Nephron (organoid): ENCODE measurements around the gene TCF12.

ENCODE experiments used
- H3K27ac Mint-ChIP-seq, 3 experiments: 2 replicates each; pipeline ENCODE4 v1.8.0; 2020; ENCODE audit warnings: mixed read lengths in 3 of 3, mild to moderate bottlenecking in 2 of 3, moderate library complexity in 1 of 3
- H3K27me3 Mint-ChIP-seq: 2 replicates; pipeline ENCODE4 v1.8.0; 2021; ENCODE audit warnings: low read depth, mild to moderate bottlenecking, moderate library complexity, mixed read lengths
- H3K36me3 Mint-ChIP-seq: 2 replicates; pipeline ENCODE4 v1.8.0; 2020; ENCODE audit warnings: low read depth, mixed read lengths
- H3K4me1 Mint-ChIP-seq: 2 replicates; pipeline ENCODE4 v1.8.0; 2020; ENCODE audit warnings: mixed read lengths
- H3K4me3 Mint-ChIP-seq, 3 experiments: 2 replicates each; pipeline ENCODE4 v1.8.0; 2020; ENCODE audit warnings: mild to moderate bottlenecking in 3 of 3, mixed read lengths in 3 of 3, moderate library complexity in 2 of 3
- H3K9me3 Mint-ChIP-seq: 2 replicates; pipeline ENCODE4 v1.8.0; 2020; ENCODE audit warnings: mixed read lengths
- CTCF ChIP-seq, 3 experiments: fragments of 200-600 bp; sonication (generic); IDR thresholded peaks; one replicate each; pipeline ENCODE4 v1.5.0; 2021; ENCODE audit warnings: antibody characterized with exemption in 3 of 3; ENCODE audit not compliant: unreplicated experiment in 3 of 3

Gene TCF12

DNA sequence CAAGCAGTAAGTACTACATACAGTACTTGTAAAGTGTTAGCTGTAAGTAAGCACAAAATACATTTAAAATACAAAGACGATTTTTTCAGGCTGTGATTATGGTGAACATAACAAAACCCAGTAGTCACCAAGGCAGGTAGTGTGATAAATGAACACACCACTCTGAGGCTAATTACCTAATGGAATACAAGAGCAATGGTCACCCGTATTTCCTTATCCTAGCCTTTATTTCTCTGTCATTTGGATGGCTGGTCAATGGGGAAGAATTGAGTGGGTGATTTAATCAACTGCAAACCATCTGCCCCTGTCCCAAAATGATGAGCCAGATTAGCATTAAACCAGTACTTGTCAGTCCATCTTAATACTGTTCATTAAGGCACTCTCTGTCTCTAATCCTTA lies 368.7 kb downstream of the TCF12 start:
- H3K4me1 Mint-ChIP-seq, result peaks cover 4% of the 10 kb centered on the region
- H3K9me3 Mint-ChIP-seq, result no peaks in the 10 kb centered on the region
- no peak overlapping the region for H3K27ac Mint-ChIP-seq
- H3K36me3 Mint-ChIP-seq, result peaks cover 93% of the 10 kb centered on the region
- H3K4me3 Mint-ChIP-seq, result no peak overlapping the region
- no peak for TF ChIP-seq CTCF (IDR thresholded peaks at IDR 0.05; ENCODE audit: unreplicated experiment in 3 of 3)
- H3K27me3 Mint-ChIP-seq, result no peaks in the 10 kb centered on the region

- no peak overlapping the region for H3K27ac Mint-ChIP-seq
- no peaks in the 10 kb centered on the region for H3K27me3 Mint-ChIP-seq
- peaks cover 4% of the 10 kb centered on the region for H3K4me1 Mint-ChIP-seq
- peaks cover 4% of the 10 kb centered on the region for H3K9me3 Mint-ChIP-seq
- no peak for TF ChIP-seq CTCF (IDR thresholded peaks at IDR 0.05; ENCODE audit: unreplicated experiment in 3 of 3)
- peaks cover 93% of the 10 kb centered on the region for H3K36me3 Mint-ChIP-seq
- H3K4me3 Mint-ChIP-seq, result no peak overlapping the region
Measured at GRCh38 chr15:57288926-57289580, 370.6 kb downstream of the TCF12 start.

GRCh38 chr15:57290187-57290586 lies 371.7 kb downstream of the TCF12 start:
- Mint-ChIP-seq H3K27me3 (no peaks in the 10 kb centered on the region), H3K9me3 (peaks cover 4% of the 10 kb centered on the region), H3K27ac (no peak overlapping the region), H3K4me3 (no peak overlapping the region), H3K36me3 (peaks cover 88% of the 10 kb centered on the region), H3K4me1 (peaks cover 4% of the 10 kb centered on the region)
- no peak for TF ChIP-seq CTCF (IDR thresholded peaks at IDR 0.05; ENCODE audit: unreplicated experiment in 3 of 3)

DNA sequence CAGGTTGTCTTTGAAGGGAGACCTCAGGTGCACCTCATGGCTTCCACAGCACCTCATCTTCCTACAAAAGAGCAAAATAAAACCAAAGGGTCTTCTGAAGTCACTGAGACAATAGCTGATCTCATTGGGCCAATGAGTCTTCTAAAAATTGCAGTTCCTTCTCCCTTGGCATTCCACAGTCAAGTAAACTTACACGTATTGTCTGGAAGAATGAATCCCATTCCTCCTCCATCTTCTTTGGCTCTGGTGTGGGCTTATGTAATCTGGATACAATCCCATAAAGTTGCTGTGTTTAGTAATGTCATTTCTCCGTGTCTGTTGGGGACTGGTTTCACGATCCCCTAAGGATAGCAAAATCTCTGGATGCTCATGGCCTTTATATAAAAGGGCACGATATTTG lies 372.4 kb downstream of the TCF12 start:
- no peak for TF ChIP-seq CTCF (IDR thresholded peaks at IDR 0.05; ENCODE audit: unreplicated experiment in 3 of 3)
- Mint-ChIP-seq H3K27me3 (no peaks in the 10 kb centered on the region), H3K9me3 (peaks cover 4% of the 10 kb centered on the region), H3K4me3 (no peak overlapping the region), H3K4me1 (peaks cover 4% of the 10 kb centered on the region), H3K36me3 (peaks cover 87% of the 10 kb centered on the region), H3K27ac (no peak overlapping the region)

GRCh38 chr15:57296473-57297162 lies 378.2 kb downstream of the TCF12 start:
- no peak overlapping the region for H3K4me3 Mint-ChIP-seq
- H3K36me3 Mint-ChIP-seq, result peaks cover 37% of the 10 kb centered on the region
- H3K27me3 Mint-ChIP-seq, result no peaks in the 10 kb centered on the region
- peaks cover 17% of the 10 kb centered on the region for H3K4me1 Mint-ChIP-seq
- TF ChIP-seq CTCF (IDR thresholded peaks at IDR 0.05; ENCODE audit: unreplicated experiment in 3 of 3), result no peak
- H3K9me3 Mint-ChIP-seq, result peaks cover 4% of the 10 kb centered on the region
- H3K27ac Mint-ChIP-seq, result peak overlapping the region in 1 of 3 experiments; percentile 53

DNA sequence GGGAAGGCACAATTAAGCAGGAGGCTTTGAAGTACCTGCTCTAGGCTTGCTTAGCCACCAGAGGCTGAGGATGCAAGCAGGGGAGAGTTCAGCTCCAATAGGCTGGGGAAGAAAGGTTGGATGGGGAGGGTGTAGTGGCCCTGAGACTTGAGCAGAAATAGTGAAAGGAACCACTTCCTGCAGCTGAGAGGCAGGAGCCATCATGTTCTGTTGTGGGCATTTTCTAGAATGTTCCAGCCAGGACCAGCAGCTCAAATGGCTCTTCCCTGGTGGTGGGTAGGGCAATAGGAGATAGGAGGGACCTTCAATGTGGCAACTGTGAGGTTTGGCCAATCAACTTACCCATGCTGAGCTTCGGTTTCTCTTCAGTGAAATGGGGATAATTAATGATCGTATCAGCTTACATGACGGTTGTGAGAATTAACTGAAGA lies 378.7 kb downstream of the TCF12 start:
- TF ChIP-seq CTCF (IDR thresholded peaks at IDR 0.05; ENCODE audit: unreplicated experiment in 3 of 3), result no peak
- Mint-ChIP-seq H3K4me3 (no peak overlapping the region), H3K9me3 (peaks cover 4% of the 10 kb centered on the region), H3K27ac (peak overlapping the region in 1 of 3 experiments; percentile 53), H3K27me3 (no peaks in the 10 kb centered on the region), H3K4me1 (peaks cover 20% of the 10 kb centered on the region), H3K36me3 (peaks cover 31% of the 10 kb centered on the region)
